DND-41 (cell line): ENCODE data around the gene ARPC1A.

ENCODE experiments used
- ATAC-seq: fragments of 200-7000 bp; cut with Tn5 transposase; 3 replicates; pipeline ENCODE4 v1.9.1; 2021; ENCODE audit warnings: low read depth; ENCODE audit not compliant: insufficient read depth
- DNase-seq: peaks from one replicate; pipeline ENCODE4 v3.0.0-alpha.2; 2020
- H2AFZ ChIP-seq: 2 replicates; pipeline ENCODE4 v1.6.0; 2012; ENCODE audit warnings: low read depth, low read length
- H3K27ac ChIP-seq: 2 replicates; pipeline ENCODE4 v1.5.1; 2012; ENCODE audit warnings: low read length, inconsistent platforms
- H3K27me3 ChIP-seq: fragments of 200-600 bp; sonication (generic); 2 replicates; pipeline ENCODE4 v1.6.0; 2012; ENCODE audit warnings: low read length, mild to moderate bottlenecking, inconsistent platforms; ENCODE audit not compliant: insufficient read depth, poor library complexity
- H3K36me3 ChIP-seq: 2 replicates; pipeline ENCODE4 v1.5.1; 2012; ENCODE audit warnings: low read length, inconsistent platforms; ENCODE audit not compliant: insufficient read depth
- H3K4me1 ChIP-seq: 2 replicates; pipeline ENCODE4 v1.5.1; 2012; ENCODE audit warnings: mild to moderate bottlenecking, low read length; ENCODE audit not compliant: insufficient read depth
- H3K4me2 ChIP-seq: 2 replicates; pipeline ENCODE4 v1.6.0; 2012; ENCODE audit warnings: mild to moderate bottlenecking, moderate library complexity, low read length, inconsistent platforms; ENCODE audit not compliant: insufficient read depth
- H3K4me3 ChIP-seq, 2 experiments: fragments of 200-600 bp in 1 of 2; shearing (Covaris generic) in 1 of 2; 2 replicates each; pipeline ENCODE4 v1.5.1; 2012 to 2016; ENCODE audit warnings: inconsistent platforms in 2 of 2, low read length in 2 of 2, mild to moderate bottlenecking in 2 of 2, low read depth in 1 of 2, moderate library complexity in 1 of 2
- H3K79me2 ChIP-seq: 2 replicates; pipeline ENCODE4 v1.6.0; 2012; ENCODE audit warnings: low read length, inconsistent platforms; ENCODE audit not compliant: insufficient read depth
- H3K9ac ChIP-seq: 2 replicates; pipeline ENCODE4 v1.6.0; 2012; ENCODE audit warnings: low read depth, mild to moderate bottlenecking, inconsistent platforms, low read length, moderate library complexity
- H3K9me3 ChIP-seq: 2 replicates; pipeline ENCODE4 v1.5.1; 2012; ENCODE audit warnings: low read length, moderate library complexity, mild to moderate bottlenecking, inconsistent platforms; ENCODE audit not compliant: insufficient read depth, severe bottlenecking
- H4K20me1 ChIP-seq: 2 replicates; pipeline ENCODE4 v1.6.0; 2012; ENCODE audit warnings: low read length; ENCODE audit not compliant: insufficient read depth
- CTCF ChIP-seq: IDR thresholded peaks from 2 replicates; pipeline ENCODE4 v1.5.1; 2012; ENCODE audit warnings: borderline replicate concordance, low read length, moderate library complexity, mild to moderate bottlenecking; ENCODE audit not compliant: poor library complexity, severe bottlenecking; ENCODE audit errors: extremely low read depth
- EZH2 ChIP-seq: IDR thresholded peaks from 3 replicates; pipeline ENCODE4 v1.6.1; 2012; ENCODE audit warnings: borderline replicate concordance, low read depth, mild to moderate bottlenecking, moderate library complexity, low read length, inconsistent platforms; ENCODE audit not compliant: severe bottlenecking

Gene ARPC1A

GRCh38 chr7:99310004-99310403, 15.7 kb upstream of the ARPC1A start:
- H3K27ac ChIP-seq: no peak overlapping the region
- H3K36me3 ChIP-seq: no peaks in the 10 kb centered on the region
- H3K4me1 ChIP-seq: peaks cover 5% of the 10 kb centered on the region; the same call in 1 of the 2 replicates
- H3K27me3 ChIP-seq: no peaks in the 10 kb centered on the region
- no peak overlapping the region for H3K4me2 ChIP-seq
- ATAC-seq (no peak), DNase-seq (no peak)
- no peak overlapping the region for H2AFZ ChIP-seq
- no peaks in the 10 kb centered on the region for H3K9me3 ChIP-seq
- no peak for TF ChIP-seq EZH2
- TF ChIP-seq CTCF: no peak
- H3K79me2 ChIP-seq: no peaks in the 10 kb centered on the region
- no peaks in the 10 kb centered on the region for H4K20me1 ChIP-seq
- no peak overlapping the region for H3K9ac ChIP-seq
- no peak overlapping the region for H3K4me3 ChIP-seq

- Histone ChIP-seq H3K36me3 (no peaks in the 10 kb centered on the region), H3K4me2 (no peak overlapping the region), H3K9me3 (no peaks in the 10 kb centered on the region), H2AFZ (no peak overlapping the region), H3K27ac (no peak overlapping the region), H3K27me3 (no peaks in the 10 kb centered on the region), H3K79me2 (no peaks in the 10 kb centered on the region), H4K20me1 (no peaks in the 10 kb centered on the region), H3K4me1 (peaks cover 5% of the 10 kb centered on the region; the same call in 1 of the 2 replicates), H3K9ac (no peak overlapping the region), H3K4me3 (no peak overlapping the region)
- ATAC-seq: no peak
- TF ChIP-seq EZH2: no peak
- no peak for DNase-seq
Observed at GRCh38 chr7:99311702-99312101, 14.0 kb upstream of the ARPC1A start.

GRCh38 chr7:99312316-99313203, 13.1 kb upstream of the ARPC1A start:
- H2AFZ ChIP-seq: no peak overlapping the region; the same call in 1 of the 2 replicates
- H3K79me2 ChIP-seq: no peaks in the 10 kb centered on the region
- H3K9me3 ChIP-seq: no peaks in the 10 kb centered on the region
- H3K27me3 ChIP-seq: no peaks in the 10 kb centered on the region
- TF ChIP-seq EZH2 (no peak), CTCF (peak; percentile 92)
- peaks cover 5% of the 10 kb centered on the region; the same call in 1 of the 2 replicates for H3K4me1 ChIP-seq
- DNase-seq: peak; percentile 72
- peak; percentile 83 for ATAC-seq
- H4K20me1 ChIP-seq: no peaks in the 10 kb centered on the region
- no peak overlapping the region for H3K4me3 ChIP-seq
- no peak overlapping the region for H3K27ac ChIP-seq
- H3K4me2 ChIP-seq: 0 out of 2 replicates have a peak overlapping the region, but pooled peaks have one; percentile 10
- H3K36me3 ChIP-seq: no peaks in the 10 kb centered on the region
- no peak overlapping the region for H3K9ac ChIP-seq

- Histone ChIP-seq H3K4me3 (no peak overlapping the region), H3K36me3 (no peaks in the 10 kb centered on the region), H3K27me3 (no peaks in the 10 kb centered on the region), H2AFZ (no peak overlapping the region; the same call in 1 of the 2 replicates), H3K9ac (no peak overlapping the region), H3K9me3 (no peaks in the 10 kb centered on the region), H4K20me1 (no peaks in the 10 kb centered on the region), H3K4me1 (peaks cover 5% of the 10 kb centered on the region; the same call in 1 of the 2 replicates), H3K27ac (no peak overlapping the region), H3K4me2 (0 out of 2 replicates have a peak overlapping the region, but pooled peaks have one; percentile 10), H3K79me2 (no peaks in the 10 kb centered on the region)
- DNase-seq (no peak), ATAC-seq (peak; percentile 59)
- TF ChIP-seq CTCF (no peak), EZH2 (no peak)
Observed at GRCh38 chr7:99313204-99313573, 12.5 kb upstream of the ARPC1A start.
